OCI-LY3 (cell line): ENCODE results near the gene OR2H1.

Experiments used
- CTCF ChIP-seq: fragments of 200-600, 300-600 bp; sonication (generic); IDR thresholded peaks from 2 replicates; pipeline ENCODE4 v1.5.1; 2014; ENCODE audit warnings: antibody characterized with exemption, low read length, low read depth
- EZH2phosphoT487 ChIP-seq: fragments of 200-600 bp; shearing (Covaris generic); IDR thresholded peaks from 2 replicates; pipeline ENCODE4 v1.6.1; 2018; ENCODE audit warnings: antibody characterized with exemption, mixed run types, low read depth

DNA sequence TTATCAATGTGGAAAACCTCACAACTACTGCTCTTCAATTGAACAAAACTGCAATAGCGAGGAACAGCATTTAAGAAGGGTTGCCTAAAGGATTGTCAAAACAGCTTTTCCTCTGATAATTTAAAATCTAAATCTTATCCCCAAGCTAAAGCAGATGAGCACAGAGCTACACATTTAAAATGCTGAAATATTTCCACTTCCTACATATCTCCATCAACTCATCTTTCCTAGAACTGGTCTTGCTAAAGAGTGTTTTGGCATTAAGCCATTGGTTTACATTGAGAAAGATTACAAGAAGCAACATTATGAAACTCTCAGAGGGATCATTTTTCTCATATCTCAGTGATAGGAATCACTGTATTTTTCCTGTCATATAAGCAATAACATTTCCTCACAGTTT, 14.2 kb upstream of the OR2H1 start:
- TF ChIP-seq CTCF = no peak
- no peak for TF ChIP-seq EZH2phosphoT487
